GM12878 (cell line): ENCODE results near the gene ST3GAL5. TPM values are rescaled to one million over a fixed set of nuclear protein-coding genes. Genes with fewer than 3 reads are reported as not detected.
A peak's percentile ranks its signal among the peaks of the same experiment; 100 is the strongest.

ENCODE experiments used
- ATAC-seq: fragments of 200-7000 bp; cut with Tn5 transposase; 3 replicates; pipeline ENCODE4 v1.9.1; 2020; ENCODE audit warnings: mild to moderate bottlenecking, moderate library complexity
- BruUV-seq: library from RNA; stranded (reverse); fragments of 400-500 nt; replicated peaks from 2 replicates; lab custom pipeline; 2021; lab: Mats Ljungman, UMichigan
- CTCF ChIA-PET: fragments of 300-600 bp; sonication (Branson Sonifier 250); formaldehyde crosslinking; extraction: SDS; loops from one replicate; lab custom pipeline; 2021; ENCODE audit warnings: inconsistent platforms; lab: Yijun Ruan, JAX
- POLR2A ChIA-PET: fragments of 350-600 bp; formaldehyde crosslinking; extraction: SDS; loops from one replicate; lab custom pipeline; 2021; ENCODE audit warnings: inconsistent platforms; lab: Charles Lee
- RAD21 ChIA-PET: fragments of 300-600 bp; sonication (Branson Sonifier 250); formaldehyde crosslinking; loops from one replicate; lab custom pipeline; 2023; ENCODE audit warnings: antibody characterized with exemption; ENCODE audit not compliant: unreplicated experiment; lab: Charles Lee
- SMC1A ChIA-PET: fragments of 300-600 bp; sonication (Branson Sonifier 250); formaldehyde crosslinking; loops from one replicate; lab custom pipeline; 2023; ENCODE audit not compliant: unreplicated experiment, uncharacterized antibody; lab: Charles Lee
- DNase-seq: peaks from one replicate; pipeline ENCODE4 v3.0.0-alpha.2; 2011; ENCODE audit warnings: low read depth, low spot score
- FAIRE-seq: peaks from 3 replicates; lab custom pipeline; 2011; peaks lifted over from hg19 to GRCh38; lab: Jason Lieb, UNC
- H2AFZ ChIP-seq: 2 replicates; pipeline ENCODE4 v1.6.0; 2011; ENCODE audit warnings: low read depth, low read length, control low read depth; ENCODE audit not compliant: control insufficient read depth
- H3K27ac ChIP-seq: 2 replicates; pipeline ENCODE4 v1.5.1; 2011; ENCODE audit warnings: control low read depth; ENCODE audit not compliant: control insufficient read depth, insufficient read depth
- H3K27me3 ChIP-seq, 2 experiments: replicated peaks in 1 of 2; 2 replicates each; pipeline versions ENCODE4 v1.6.0 to v1.6.1; 2011; ENCODE audit warnings: low read length in 1 of 2; ENCODE audit not compliant: control insufficient read depth in 2 of 2, insufficient read depth in 2 of 2
- H3K36me3 ChIP-seq, 2 experiments: 2 replicates each; pipeline ENCODE4 v1.5.1; 2011; ENCODE audit warnings: low read length in 1 of 2; ENCODE audit not compliant: control insufficient read depth in 2 of 2, insufficient read depth in 2 of 2
- H3K4me1 ChIP-seq: 2 replicates; pipeline ENCODE4 v1.6.1; 2011; ENCODE audit warnings: mild to moderate bottlenecking, low read length, moderate library complexity, mixed read lengths; ENCODE audit not compliant: control insufficient read depth, insufficient read depth
- H3K4me2 ChIP-seq: 2 replicates; pipeline ENCODE4 v1.6.0; 2011; ENCODE audit warnings: control low read depth; ENCODE audit not compliant: control insufficient read depth, insufficient read depth
- H3K4me3 ChIP-seq: fragments of 200-600 bp; sonication (generic); 2 replicates; pipeline ENCODE4 v1.5.1; 2016
- H3K79me2 ChIP-seq: 2 replicates; pipeline ENCODE4 v1.6.0; 2011; ENCODE audit warnings: low read length; ENCODE audit not compliant: control insufficient read depth, insufficient read depth
- H3K9ac ChIP-seq: 2 replicates; pipeline ENCODE4 v1.8.0; 2011; ENCODE audit warnings: low read length, control low read depth, mixed read lengths; ENCODE audit not compliant: control insufficient read depth, insufficient read depth
- H3K9me3 ChIP-seq: replicated peaks from 3 replicates; pipeline ENCODE4 v1.5.1; 2011; ENCODE audit warnings: mild to moderate bottlenecking, low read length; ENCODE audit not compliant: control insufficient read depth, insufficient read depth
- H4K20me1 ChIP-seq: 2 replicates; pipeline ENCODE4 v1.6.0; 2011; ENCODE audit not compliant: control insufficient read depth, insufficient read depth
- ATF2 ChIP-seq: IDR thresholded peaks from 2 replicates; pipeline ENCODE4 v1.6.1; 2012; ENCODE audit warnings: low read length, inconsistent platforms
- ATF7 ChIP-seq: fragments of 450-650 bp; IDR thresholded peaks from 2 replicates; pipeline ENCODE4 v1.6.1; 2016; ENCODE audit warnings: low read depth, mild to moderate bottlenecking
- BRCA1 ChIP-seq: IDR thresholded peaks from 2 replicates; pipeline ENCODE4 v1.6.1; 2011; ENCODE audit warnings: low read depth, low read length, improper control_type of control experiment
- CREB1 ChIP-seq: IDR thresholded peaks from 2 replicates; pipeline ENCODE4 v1.6.1; 2012; ENCODE audit warnings: low read depth, mild to moderate bottlenecking, inconsistent platforms
- CREM ChIP-seq: IDR thresholded peaks from 2 replicates; pipeline ENCODE4 v1.6.1; 2014; ENCODE audit warnings: antibody characterized with exemption, low read depth
- MXI1 ChIP-seq: fragments of 150-350 bp; IDR thresholded peaks from 2 replicates; pipeline ENCODE4 v1.6.1; 2011; ENCODE audit warnings: low read depth, mild to moderate bottlenecking, inconsistent platforms, low read length, improper control_type of control experiment
- WGBS: methylation state at CpG from one replicate; pipeline ENCODE4 v1.1.6; 2016; ENCODE audit warnings: low lambda C conversion rate; ENCODE audit not compliant: insufficient replicate concordance, insufficient coverage; ENCODE audit errors: missing lambda C conversion rate; 5-methylcytosine and 5-hydroxymethylcytosine counted together
- in situ Hi-C: fragments of 300-500 bp; cut with MboI; formaldehyde crosslinking; loops from 9 replicates; pipeline ENCODE4 v1.14.3; 2018; ENCODE audit warnings: mixed read lengths
- intact Hi-C: fragments of 100-400 bp; cut with micrococcal nuclease; formaldehyde crosslinking; loops from one replicate; pipeline ENCODE4 v1.14.2; 2022; ENCODE audit not compliant: unreplicated experiment
- polyA plus RNA-seq, 11 experiments: library from polyadenylated mRNA; depleted of rRNA in 4 of 11; unstranded in 6 of 11; stranded (reverse) in 5 of 11; fragments of >200 nt; fragmentation: Nextera tagmentation in 4 of 11; fragmentation: Illumina TruSeq in 1 of 11; extraction: Ambion mirVana in 4 of 11; extraction: Trizol in 1 of 11; gene quantifications; 1 replicate in 1 of 11; 2 replicates in 10 of 11; pipeline versions ENCODE4 v1.2.1 to v1.2.3, GENCODE V29; 2011 to 2016; ENCODE audit warnings: inconsistent platforms in 2 of 11, missing spikeins in 2 of 11, low read depth in 1 of 11
- total RNA-seq, 4 experiments: library from RNA; depleted of rRNA in 3 of 4; stranded (reverse); fragments of >200 nt in 3 of 4; fragmentation: Illumina TruSeq in 1 of 4; extraction: Trizol in 1 of 4; gene quantifications; 2 replicates each; pipeline versions ENCODE4 v1.2.1 to v1.2.3, GENCODE V29; 2013 to 2021

The ST3GAL5 gene
- total and polyA plus RNA-seq, 10 of the 15 experiments (the other 5 are each of a cell fraction or from before 2014, with no cell fraction given) = 5.2 to 60.9 (median 10.2) TPM

GRCh38 chr2:85862426-85862825 lies 26.4 kb downstream of the ST3GAL5 start:
- Histone ChIP-seq H3K4me1 (peaks cover 26% of the 10 kb centered on the region), H3K9me3 (no peaks in the 10 kb centered on the region), H3K9ac (no peak overlapping the region), H4K20me1 (no peaks in the 10 kb centered on the region), H3K4me2 (no peak overlapping the region), H3K27ac (no peak overlapping the region), H3K4me3 (no peak overlapping the region), H2AFZ (no peak overlapping the region), H3K79me2 (no peaks in the 10 kb centered on the region), H3K36me3 (peaks cover 0 to 5% of the 10 kb centered on the region in 2 experiments; a peak in 2 of 4 replicates), H3K27me3 (peaks cover 0 to 3% of the 10 kb centered on the region in 2 experiments; a peak in 1 of 4 replicates)
- in situ Hi-C loops = no loop called here
- TF ChIP-seq CREM (peak; percentile 68), CREB1 (peak; percentile 40; the same call in 1 of the 2 replicates), ATF2 (peak; percentile 21; the same call in 1 of the 2 replicates), ATF7 (peak; percentile 88), BRCA1 (no peak), MXI1 (no peak)
- intact Hi-C loops = no loop called here
- no peak for DNase-seq
- ChIA-PET SMC1A (interaction anchor here (0.9 to 6.3 kb wide), 5 partner anchors 9 to 175 kb away, joined by 3 to 112 read pairs (median 19); partner anchors contain the start of gene ST3GAL5), POLR2A (interaction anchor here (0.8 to 1.4 kb wide), 2 partner anchors 11 to 21 kb away, joined by 3 to 4 read pairs; no protein-coding TSS in a partner anchor), RAD21 (interaction anchor here (1.2 to 6.1 kb wide), 3 partner anchors 9 to 218 kb away, joined by 3 to 59 read pairs (median 41); partner anchors contain the start of gene ST3GAL5), CTCF (interaction anchor here (1.2 to 6.6 kb wide), 2 partner anchors 27 to 34 kb away, joined by 3 to 62 read pairs; partner anchors contain the start of gene ST3GAL5)
- peak; percentile 41 for ATAC-seq
- BruUV-seq = no TSS peak
- 56% methylated on average over 5 of the region's 5 CpGs for WGBS
- no peak for FAIRE-seq
